OCI-LY7 (cell line): ENCODE measurements around the gene GGNBP2. TPM values are rescaled to one million over a fixed set of nuclear protein-coding genes. Genes with fewer than 3 reads are reported as not detected.

Experiments used
- BruUV-seq: library from RNA; stranded (reverse); fragments of 400-500 nt; replicated peaks from 2 replicates; lab custom pipeline; 2021; lab: Mats Ljungman, UMichigan
- CTCF ChIA-PET: fragments of 300-600 bp; sonication (Branson Sonifier 250); formaldehyde crosslinking; loops from one replicate; lab custom pipeline; 2022; ENCODE audit warnings: antibody characterized with exemption; ENCODE audit not compliant: unreplicated experiment; lab: Charles Lee
- POLR2A ChIA-PET: fragments of 300-600 bp; sonication (Branson Sonifier 250); formaldehyde crosslinking; loops from one replicate; lab custom pipeline; 2022; ENCODE audit warnings: antibody characterized with exemption; lab: Charles Lee
- DNase-seq: peaks from one replicate; pipeline ENCODE4 v3.0.0-alpha.2; 2015; ENCODE audit warnings: low spot score
- H2AFZ ChIP-seq: fragments of 200-600 bp; sonication (generic), shearing (Covaris generic); 2 replicates; pipeline ENCODE4 v1.6.1; 2014; ENCODE audit warnings: mild to moderate bottlenecking, antibody characterized with exemption, low read length, moderate library complexity
- H3K27ac ChIP-seq: fragments of 200-600 bp; sonication (generic); 2 replicates; pipeline ENCODE4 v1.5.1; 2014; ENCODE audit warnings: mixed run types, low read depth, mild to moderate bottlenecking, moderate library complexity, low read length, inconsistent platforms; ENCODE audit not compliant: poor library complexity, severe bottlenecking
- H3K36me3 ChIP-seq: fragments of 200-600 bp; sonication (generic); 2 replicates; pipeline ENCODE4 v1.6.1; 2014; ENCODE audit warnings: mild to moderate bottlenecking, antibody characterized with exemption, low read length, moderate library complexity, mixed read lengths; ENCODE audit not compliant: insufficient read depth
- H3K4me1 ChIP-seq: fragments of 200-600 bp; sonication (generic); 2 replicates; pipeline ENCODE4 v1.5.1; 2014; ENCODE audit warnings: mild to moderate bottlenecking, low read length; ENCODE audit not compliant: insufficient read depth, poor library complexity, severe bottlenecking
- H3K4me2 ChIP-seq: fragments of 200-600 bp; sonication (generic); 2 replicates; pipeline ENCODE4 v1.6.1; 2014; ENCODE audit warnings: mild to moderate bottlenecking, low read length
- H3K4me3 ChIP-seq: fragments of 200-600 bp; sonication (generic); 2 replicates; pipeline ENCODE4 v1.5.1; 2014; ENCODE audit warnings: mild to moderate bottlenecking, low read depth, low read length; ENCODE audit not compliant: poor library complexity, severe bottlenecking
- H3K79me2 ChIP-seq: fragments of 200-600 bp; sonication (generic); 2 replicates; pipeline ENCODE4 v1.6.1; 2016; ENCODE audit warnings: low read depth, mild to moderate bottlenecking, low read length, moderate library complexity, mixed read lengths; ENCODE audit not compliant: insufficient read depth
- H3K9me2 ChIP-seq: fragments of 200-600 bp; sonication (generic); 2 replicates; pipeline ENCODE4 v1.6.1; 2016; ENCODE audit warnings: mild to moderate bottlenecking, low read length, mixed read lengths; ENCODE audit not compliant: insufficient read depth
- H3K9me3 ChIP-seq: fragments of 200-600 bp; sonication (generic); 2 replicates; pipeline ENCODE4 v1.6.1; 2014; ENCODE audit warnings: mild to moderate bottlenecking, mixed run types, low read length, mixed read lengths
- H4K20me1 ChIP-seq: fragments of 200-600 bp; sonication (generic); 2 replicates; pipeline ENCODE4 v1.6.1; 2014; ENCODE audit warnings: mild to moderate bottlenecking, antibody characterized with exemption, low read length, moderate library complexity, mixed read lengths; ENCODE audit not compliant: insufficient read depth
- CTCF ChIP-seq: fragments of 200-600 bp; sonication (generic); conservative IDR thresholded peaks from 2 replicates; pipeline ENCODE4 v1.5.1; 2014; ENCODE audit warnings: mild to moderate bottlenecking, antibody characterized with exemption, low read length, moderate library complexity, mixed read lengths
- EZH2phosphoT487 ChIP-seq: fragments of 200-600 bp; sonication (generic); IDR thresholded peaks from 2 replicates; pipeline ENCODE4 v1.6.1; 2018; ENCODE audit warnings: low read depth, borderline replicate concordance, mild to moderate bottlenecking, mixed run types, antibody characterized with exemption, low read length, moderate library complexity, mixed read lengths
- intact Hi-C: fragments of 100-400 bp; cut with micrococcal nuclease; formaldehyde crosslinking; loops from one replicate; pipeline ENCODE4 v1.10.0; 2022; ENCODE audit not compliant: unreplicated experiment
- total RNA-seq, 2 experiments: library from RNA; depleted of rRNA in 1 of 2; stranded (reverse); fragments of >200 nt in 1 of 2; shearing (Covaris generic) in 1 of 2; gene quantifications; 2 replicates each; pipeline ENCODE4 v1.2.3, GENCODE V29; 2014 to 2022

Gene GGNBP2
- total RNA-seq, 2 experiments from 2014 or later: 66.5 to 115 TPM

GRCh38 chr17:36524428-36524876 is 20.3 kb upstream of the GGNBP2 start:
- CTCF ChIA-PET: interaction anchor here (0.6 kb wide), 1 partner anchor 19 kb away, joined by 3 read pairs; no protein-coding TSS in a partner anchor
- Histone ChIP-seq H3K79me2 (no peaks in the 10 kb centered on the region), H3K9me2 (no peaks in the 10 kb centered on the region), H4K20me1 (no peaks in the 10 kb centered on the region; the same call in 1 of the 2 replicates), H2AFZ (no peak overlapping the region), H3K4me1 (peaks cover 25% of the 10 kb centered on the region), H3K36me3 (peaks cover 96% of the 10 kb centered on the region), H3K4me2 (no peak overlapping the region), H3K4me3 (no peak overlapping the region), H3K27ac (peak overlapping the region; percentile 6), H3K9me3 (no peaks in the 10 kb centered on the region)
- BruUV-seq: no TSS peak
- intact Hi-C loops: no loop called here
- TF ChIP-seq CTCF: no peak
- no peak for TF ChIP-seq EZH2phosphoT487
- DNase-seq: peak; percentile 13
- POLR2A ChIA-PET: no interaction called here

- Histone ChIP-seq H4K20me1 (no peaks in the 10 kb centered on the region; the same call in 1 of the 2 replicates), H3K9me3 (no peaks in the 10 kb centered on the region), H3K79me2 (no peaks in the 10 kb centered on the region), H3K4me1 (peaks cover 18% of the 10 kb centered on the region), H3K27ac (no peak overlapping the region), H2AFZ (no peak overlapping the region), H3K4me3 (no peak overlapping the region), H3K4me2 (no peak overlapping the region), H3K9me2 (no peaks in the 10 kb centered on the region), H3K36me3 (peaks cover 96% of the 10 kb centered on the region)
- CTCF ChIA-PET: interaction anchor here (0.6 kb wide), 1 partner anchor 19 kb away, joined by 3 read pairs; no protein-coding TSS in a partner anchor
- intact Hi-C loops: no loop called here
- DNase-seq: no peak
- POLR2A ChIA-PET: no interaction called here
- TF ChIP-seq EZH2phosphoT487 (no peak), CTCF (no peak)
- no TSS peak for BruUV-seq
These were observed 19.6 kb upstream of the GGNBP2 start for GRCh38 chr17:36525113-36525512.

GRCh38 chr17:36525888-36526287 is 18.8 kb upstream of the GGNBP2 start:
- ChIA-PET POLR2A (no interaction called here), CTCF (no interaction called here)
- H3K27ac ChIP-seq: no peak overlapping the region
- no peaks in the 10 kb centered on the region for H3K9me3 ChIP-seq
- intact Hi-C loops: no loop called here
- no peak overlapping the region for H3K4me2 ChIP-seq
- H3K9me2 ChIP-seq: no peaks in the 10 kb centered on the region
- no peak for DNase-seq
- TF ChIP-seq CTCF: no peak
- H2AFZ ChIP-seq: no peak overlapping the region
- peaks cover 12% of the 10 kb centered on the region for H3K4me1 ChIP-seq
- H4K20me1 ChIP-seq: no peaks in the 10 kb centered on the region; the same call in 1 of the 2 replicates
- H3K79me2 ChIP-seq: no peaks in the 10 kb centered on the region
- H3K36me3 ChIP-seq: peaks cover 93% of the 10 kb centered on the region
- BruUV-seq: no TSS peak
- H3K4me3 ChIP-seq: no peak overlapping the region
